ENCODE data around the gene TEX10. TPM values are rescaled to one million over a fixed set of nuclear protein-coding genes. Genes with fewer than 3 reads are reported as not detected.

TEX10 gene
- total and polyA plus RNA-seq, 2 of the 13 experiments (the other 11 are each of a cell fraction or from before 2014, with no cell fraction given), result 18.1 to 38.7 TPM

DNA sequence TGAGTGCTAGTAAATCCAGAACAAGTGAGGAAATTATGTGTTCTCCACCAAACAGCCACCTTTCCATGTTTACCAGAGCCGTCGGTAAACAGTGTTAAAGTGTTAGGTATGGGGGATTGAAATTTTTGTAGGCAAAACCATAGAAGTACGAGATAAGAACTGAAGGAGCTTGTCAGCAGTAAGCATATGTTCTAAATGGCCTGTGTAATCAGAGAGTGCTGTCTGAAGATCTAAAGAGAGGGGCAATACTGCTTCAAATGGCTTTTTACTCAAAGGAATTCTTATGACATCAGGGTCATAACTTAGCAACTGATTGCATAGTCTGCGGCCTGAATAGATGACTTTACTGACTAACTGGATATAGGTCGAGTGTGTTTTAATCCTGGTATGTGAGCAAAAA lies 13.4 kb upstream of the TEX10 start:
- BruUV-seq (replicated peaks), result no TSS peak
- no peak for FAIRE-seq
- no peak overlapping the region for H3K4me3 ChIP-seq (replicated peaks in 1 of 3; ENCODE audit: insufficient read depth in 1 of 3, low read depth in 2 of 3, low read length in 3 of 3)
- no peak for ATAC-seq
- no peak for TF ChIP-seq ZNF17 (CRISPR knock-in tag; IDR thresholded peaks at IDR 0.05)
- no peak for TF ChIP-seq MED13 (CRISPR knock-in tag; IDR thresholded peaks at IDR 0.05)
- TF ChIP-seq, protein P1, sequence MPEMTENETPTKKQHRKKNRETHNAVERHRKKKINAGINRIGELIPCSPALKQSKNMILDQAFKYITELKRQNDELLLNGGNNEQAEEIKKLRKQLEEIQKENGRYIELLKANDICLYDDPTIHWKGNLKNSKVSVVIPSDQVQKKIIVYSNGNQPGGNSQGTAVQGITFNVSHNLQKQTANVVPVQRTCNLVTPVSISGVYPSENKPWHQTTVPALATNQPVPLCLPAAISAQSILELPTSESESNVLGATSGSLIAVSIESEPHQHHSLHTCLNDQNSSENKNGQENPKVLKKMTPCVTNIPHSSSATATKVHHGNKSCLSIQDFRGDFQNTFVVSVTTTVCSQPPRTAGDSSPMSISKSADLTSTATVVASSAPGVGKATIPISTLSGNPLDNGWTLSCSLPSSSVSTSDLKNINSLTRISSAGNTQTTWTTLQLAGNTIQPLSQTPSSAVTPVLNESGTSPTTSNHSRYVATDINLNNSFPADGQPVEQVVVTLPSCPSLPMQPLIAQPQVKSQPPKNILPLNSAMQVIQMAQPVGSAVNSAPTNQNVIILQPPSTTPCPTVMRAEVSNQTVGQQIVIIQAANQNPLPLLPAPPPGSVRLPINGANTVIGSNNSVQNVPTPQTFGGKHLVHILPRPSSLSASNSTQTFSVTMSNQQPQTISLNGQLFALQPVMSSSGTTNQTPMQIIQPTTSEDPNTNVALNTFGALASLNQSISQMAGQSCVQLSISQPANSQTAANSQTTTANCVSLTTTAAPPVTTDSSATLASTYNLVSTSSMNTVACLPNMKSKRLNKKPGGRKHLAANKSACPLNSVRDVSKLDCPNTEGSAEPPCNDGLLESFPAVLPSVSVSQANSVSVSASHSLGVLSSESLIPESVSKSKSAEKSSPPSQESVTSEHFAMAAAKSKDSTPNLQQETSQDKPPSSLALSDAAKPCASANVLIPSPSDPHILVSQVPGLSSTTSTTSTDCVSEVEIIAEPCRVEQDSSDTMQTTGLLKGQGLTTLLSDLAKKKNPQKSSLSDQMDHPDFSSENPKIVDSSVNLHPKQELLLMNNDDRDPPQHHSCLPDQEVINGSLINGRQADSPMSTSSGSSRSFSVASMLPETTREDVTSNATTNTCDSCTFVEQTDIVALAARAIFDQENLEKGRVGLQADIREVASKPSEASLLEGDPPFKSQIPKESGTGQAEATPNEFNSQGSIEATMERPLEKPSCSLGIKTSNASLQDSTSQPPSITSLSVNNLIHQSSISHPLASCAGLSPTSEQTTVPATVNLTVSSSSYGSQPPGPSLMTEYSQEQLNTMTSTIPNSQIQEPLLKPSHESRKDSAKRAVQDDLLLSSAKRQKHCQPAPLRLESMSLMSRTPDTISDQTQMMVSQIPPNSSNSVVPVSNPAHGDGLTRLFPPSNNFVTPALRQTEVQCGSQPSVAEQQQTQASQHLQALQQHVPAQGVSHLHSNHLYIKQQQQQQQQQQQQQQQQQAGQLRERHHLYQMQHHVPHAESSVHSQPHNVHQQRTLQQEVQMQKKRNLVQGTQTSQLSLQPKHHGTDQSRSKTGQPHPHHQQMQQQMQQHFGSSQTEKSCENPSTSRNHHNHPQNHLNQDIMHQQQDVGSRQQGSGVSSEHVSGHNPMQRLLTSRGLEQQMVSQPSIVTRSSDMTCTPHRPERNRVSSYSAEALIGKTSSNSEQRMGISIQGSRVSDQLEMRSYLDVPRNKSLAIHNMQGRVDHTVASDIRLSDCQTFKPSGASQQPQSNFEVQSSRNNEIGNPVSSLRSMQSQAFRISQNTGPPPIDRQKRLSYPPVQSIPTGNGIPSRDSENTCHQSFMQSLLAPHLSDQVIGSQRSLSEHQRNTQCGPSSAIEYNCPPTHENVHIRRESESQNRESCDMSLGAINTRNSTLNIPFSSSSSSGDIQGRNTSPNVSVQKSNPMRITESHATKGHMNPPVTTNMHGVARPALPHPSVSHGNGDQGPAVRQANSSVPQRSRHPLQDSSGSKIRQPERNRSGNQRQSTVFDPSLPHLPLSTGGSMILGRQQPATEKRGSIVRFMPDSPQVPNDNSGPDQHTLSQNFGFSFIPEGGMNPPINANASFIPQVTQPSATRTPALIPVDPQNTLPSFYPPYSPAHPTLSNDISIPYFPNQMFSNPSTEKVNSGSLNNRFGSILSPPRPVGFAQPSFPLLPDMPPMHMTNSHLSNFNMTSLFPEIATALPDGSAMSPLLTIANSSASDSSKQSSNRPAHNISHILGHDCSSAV (CRISPR knock-in tag; IDR thresholded peaks at IDR 0.05; ENCODE audit: borderline replicate concordance), result no peak
- no peak for TF ChIP-seq KDM5B (CRISPR knock-in tag; IDR thresholded peaks at IDR 0.05; ENCODE audit: borderline replicate concordance)
- TF ChIP-seq ZBTB20 (CRISPR knock-in tag; IDR thresholded peaks at IDR 0.05; ENCODE audit: borderline replicate concordance, low read depth), result no peak
- no peaks in the 10 kb centered on the region for H4K20me1 ChIP-seq (ENCODE audit: insufficient read depth, low read length)
- H2AFZ ChIP-seq (ENCODE audit: low read length), result no peak overlapping the region
- H3K27ac ChIP-seq (ENCODE audit: extremely low read length, insufficient read depth, low read length), result no peak overlapping the region
- no peaks in the 10 kb centered on the region for H3K79me2 ChIP-seq (ENCODE audit: insufficient read depth, low read length)
- H3K4me1 ChIP-seq (ENCODE audit: insufficient read depth, low read length), result peaks cover 17% of the 10 kb centered on the region
- H3K9me3 ChIP-seq (ENCODE audit: low read length), result peaks cover 48% of the 10 kb centered on the region
- intact Hi-C loops (cut with micrococcal nuclease; ENCODE audit: unreplicated experiment) (no loop called here), in situ Hi-C loops (cut with HindIII; ENCODE audit: extremely low pct_ligation_motif_present, low pct_unique_long_range_greater_than_20kb) (no loop called here)
- H3K27me3 ChIP-seq (ENCODE audit: control insufficient read depth in 1 of 2, insufficient read depth in 2 of 2, low read length in 2 of 2), result no peaks in the 10 kb centered on the region
- H3K36me3 ChIP-seq (replicated peaks in 1 of 2; ENCODE audit: control insufficient read depth in 1 of 2, insufficient read depth in 2 of 2, low read length in 2 of 2), result no peaks in the 10 kb centered on the region
- no peak overlapping the region for H3K9ac ChIP-seq (ENCODE audit: insufficient read depth, low read depth, low read length)
- CTCF ChIA-PET (ENCODE audit: low intra/inter-chr PET ratio, low total read pairs), result no interaction called here
- DNase-seq (ENCODE audit: low spot score), result no peak
- POLR2A ChIA-PET, result interaction anchor here (1.1 kb wide), 1 partner anchor 14 kb away, joined by 3 read pairs; the partner anchor contains the start of gene TEX10
- WGBS (ENCODE audit: low lambda C conversion rate), result 53% methylated on average over 5 of the region's 5 CpGs
- H3K4me2 ChIP-seq (ENCODE audit: low read depth, low read length), result no peak overlapping the region
